Subcutaneous adipose tissue (tissue), 4 donors: ENCODE measurements around the gene STARD13. TPM values are rescaled to one million over a fixed set of nuclear protein-coding genes. Genes with fewer than 3 reads are reported as not detected.

ENCODE experiments used
- CTCF ChIP-seq: fragments of 450-650 bp; IDR thresholded peaks from one replicate; pipeline ENCODE4 v1.5.1; 2016; ENCODE audit warnings: low read depth, mild to moderate bottlenecking, control low read depth, antibody characterized with exemption, moderate library complexity
- total RNA-seq, 4 donors: library from RNA; depleted of rRNA; stranded (reverse); fragments of >200 nt; gene quantifications; one replicate each; pipeline ENCODE4 v1.1.0, GENCODE V29; 2016

Gene STARD13
- total RNA-seq, 4 donors from 2014 or later = 42.9 to 67.8 (median 55.3) TPM

- TF ChIP-seq CTCF = no peak
Measured at GRCh38 chr13:33129886-33130285, 155.7 kb downstream of the STARD13 start.

- TF ChIP-seq CTCF = no peak
Measured at GRCh38 chr13:33129094-33129832, 156.3 kb downstream of the STARD13 start.

GRCh38 chr13:33128134-33128533 lies 157.4 kb downstream of the STARD13 start:
- no peak for TF ChIP-seq CTCF

- no peak for TF ChIP-seq CTCF
Measured at GRCh38 chr13:33127009-33127551, 158.5 kb downstream of the STARD13 start.

- TF ChIP-seq CTCF = no peak
Measured at GRCh38 chr13:33125821-33126570, 159.6 kb downstream of the STARD13 start.

- no peak for TF ChIP-seq CTCF
Measured at GRCh38 chr13:33123066-33123859, 162.3 kb downstream of the STARD13 start.
